IMR-90 (cell line): Measurements from ENCODE around the gene STXBP6.

ENCODE experiments used
- CEBPB ChIP-seq: IDR thresholded peaks from 2 replicates; pipeline ENCODE4 v1.6.1; 2012; ENCODE audit warnings: low read depth, low read length, improper control_type of control experiment
- MXI1 ChIP-seq: IDR thresholded peaks from 2 replicates; pipeline ENCODE4 v1.6.1; 2012; ENCODE audit warnings: low read depth, mild to moderate bottlenecking, low read length, moderate library complexity, borderline replicate concordance
- POLR2A ChIP-seq: IDR thresholded peaks from 2 replicates; pipeline ENCODE4 v1.6.1; 2012; ENCODE audit warnings: mild to moderate bottlenecking, low read depth, low read length

- TF ChIP-seq POLR2A (no peak), MXI1 (no peak), CEBPB (no peak)
These were observed 90.1 kb downstream of the STXBP6 start for GRCh38 chr14:24959791-24960331.
